Thoracic aorta (tissue), 2 donors: Measurements from ENCODE around the gene MPC1. TPM values are rescaled to one million over a fixed set of nuclear protein-coding genes. Genes with fewer than 3 reads are reported as not detected.

Experiments used
- ATAC-seq: fragments of 150-250 bp; one replicate; pipeline ENCODE4 v1.8.0; 2017; ENCODE audit warnings: low read depth; ENCODE audit not compliant: insufficient number of reproducible peaks, low FRiP score
- DNase-seq: peaks from one replicate; pipeline ENCODE4 v3.0.0-alpha.2; 2020; ENCODE audit warnings: low spot score
- H3K27ac ChIP-seq, 2 donors: fragments of 200-600 bp; sonication (generic); 1 replicate in 1 of 2; 2 replicates in 1 of 2; pipeline ENCODE4 v1.5.1; 2016; ENCODE audit warnings: mild to moderate bottlenecking in 2 of 2, moderate library complexity in 2 of 2
- H3K27me3 ChIP-seq: fragments of 200-600 bp; sonication (generic); replicated peaks from 2 replicates; pipeline ENCODE4 v1.6.0; 2016; ENCODE audit warnings: mild to moderate bottlenecking; ENCODE audit not compliant: insufficient read depth
- H3K36me3 ChIP-seq: fragments of 200-600 bp; sonication (generic); one replicate; pipeline ENCODE4 v1.5.1; 2016
- H3K4me1 ChIP-seq, 2 donors: fragments of 200-600 bp; sonication (generic); 1 replicate in 1 of 2; 2 replicates in 1 of 2; pipeline versions ENCODE4 v1.5.1 to v1.6.0; 2016; ENCODE audit warnings: low read depth in 2 of 2, mild to moderate bottlenecking in 1 of 2; ENCODE audit not compliant: control insufficient read depth in 1 of 2
- H3K4me3 ChIP-seq: fragments of 200-600 bp; sonication (generic); 2 replicates; pipeline ENCODE4 v1.5.1; 2016; ENCODE audit warnings: mild to moderate bottlenecking
- H3K9me3 ChIP-seq: fragments of 200-600 bp; sonication (generic); 2 replicates; pipeline ENCODE4 v1.5.1; 2016
- total RNA-seq, 2 donors: library from RNA; depleted of rRNA; stranded (reverse); fragments of >200 nt; gene quantifications; one replicate each; pipeline versions ENCODE4 v1.1.0 to v1.2.3, GENCODE V29; 2016
- TF ChIP-seq, protein P1 (sequence below): fragments of 200-600 bp; sonication (generic); IDR thresholded peaks from one replicate; pipeline ENCODE4 v1.5.1; 2019; ENCODE audit warnings: antibody characterized with exemption

MPC1 gene
- total RNA-seq, 2 donors from 2014 or later, result 43.8 to 56.0 TPM

- no peak for DNase-seq
Observed at GRCh38 chr6:166323395-166323794, 59.3 kb downstream of the MPC1 start.

DNA sequence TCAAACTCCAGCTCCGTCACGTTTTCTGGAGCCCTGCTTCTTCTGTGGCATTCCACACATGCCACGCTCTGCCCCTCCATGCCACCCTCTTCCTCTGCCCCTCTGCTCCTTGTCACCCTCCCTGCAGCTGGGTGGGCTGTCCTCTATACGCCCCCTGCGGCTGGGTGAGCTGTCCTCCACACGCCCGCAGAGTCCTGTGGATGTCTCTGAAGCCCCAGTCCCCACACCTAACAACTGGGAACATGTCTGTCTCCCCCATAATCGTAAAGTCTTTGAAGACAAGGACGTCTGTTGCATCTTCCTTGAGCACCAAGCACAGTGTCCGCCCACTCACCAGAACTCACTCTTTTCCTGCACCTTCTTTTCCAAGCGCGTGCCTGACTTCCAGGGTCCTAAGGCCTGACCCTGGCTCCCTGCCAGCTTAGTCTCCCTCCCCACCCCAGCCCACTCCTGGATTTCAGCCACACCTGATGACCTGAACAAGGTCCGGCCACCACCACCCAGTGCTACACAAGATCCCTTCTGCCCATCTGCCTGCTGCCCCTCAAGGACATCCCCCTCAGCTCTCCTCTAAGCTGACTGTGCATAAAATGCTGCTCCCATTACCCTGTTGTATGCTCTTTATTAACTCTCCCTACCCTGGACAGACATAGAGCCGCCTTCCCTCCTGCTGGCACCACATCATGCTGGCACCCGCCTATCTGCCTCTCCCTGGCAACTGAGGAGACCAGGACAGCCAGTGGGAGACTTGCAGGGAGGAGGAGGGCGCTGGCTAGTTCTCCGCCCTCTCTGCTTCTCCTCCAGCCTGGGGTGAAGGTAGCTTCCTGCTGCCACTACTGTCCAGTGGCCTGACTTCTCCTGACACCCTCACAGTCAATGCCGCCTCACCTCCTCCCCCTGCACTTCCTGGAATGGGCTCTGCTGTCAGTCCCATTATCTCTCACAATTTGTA, 63.8 kb downstream of the MPC1 start:
- H3K36me3 ChIP-seq, result peaks cover 14% of the 10 kb centered on the region

More at GRCh38 chr6:166323395-166323794, 59.3 kb downstream of the MPC1 start:
- H3K4me1 ChIP-seq, result no peaks in the 10 kb centered on the region
- no peak overlapping the region for H3K27ac ChIP-seq
- H3K4me3 ChIP-seq, result no peak overlapping the region
- TF ChIP-seq, protein P1, sequence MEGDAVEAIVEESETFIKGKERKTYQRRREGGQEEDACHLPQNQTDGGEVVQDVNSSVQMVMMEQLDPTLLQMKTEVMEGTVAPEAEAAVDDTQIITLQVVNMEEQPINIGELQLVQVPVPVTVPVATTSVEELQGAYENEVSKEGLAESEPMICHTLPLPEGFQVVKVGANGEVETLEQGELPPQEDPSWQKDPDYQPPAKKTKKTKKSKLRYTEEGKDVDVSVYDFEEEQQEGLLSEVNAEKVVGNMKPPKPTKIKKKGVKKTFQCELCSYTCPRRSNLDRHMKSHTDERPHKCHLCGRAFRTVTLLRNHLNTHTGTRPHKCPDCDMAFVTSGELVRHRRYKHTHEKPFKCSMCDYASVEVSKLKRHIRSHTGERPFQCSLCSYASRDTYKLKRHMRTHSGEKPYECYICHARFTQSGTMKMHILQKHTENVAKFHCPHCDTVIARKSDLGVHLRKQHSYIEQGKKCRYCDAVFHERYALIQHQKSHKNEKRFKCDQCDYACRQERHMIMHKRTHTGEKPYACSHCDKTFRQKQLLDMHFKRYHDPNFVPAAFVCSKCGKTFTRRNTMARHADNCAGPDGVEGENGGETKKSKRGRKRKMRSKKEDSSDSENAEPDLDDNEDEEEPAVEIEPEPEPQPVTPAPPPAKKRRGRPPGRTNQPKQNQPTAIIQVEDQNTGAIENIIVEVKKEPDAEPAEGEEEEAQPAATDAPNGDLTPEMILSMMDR, result no peak
- no peak for ATAC-seq
- no peaks in the 10 kb centered on the region for H3K9me3 ChIP-seq
- peaks cover 22% of the 10 kb centered on the region for H3K36me3 ChIP-seq
- no peaks in the 10 kb centered on the region for H3K27me3 ChIP-seq

GRCh38 chr6:166318227-166318626, 64.5 kb downstream of the MPC1 start:
- H3K4me3 ChIP-seq, result no peak overlapping the region
- no peak for ATAC-seq

More for the DNA sequence above, 63.8 kb downstream of the MPC1 start:
- Histone ChIP-seq H3K4me3 (no peak overlapping the region), H3K27ac (no peak overlapping the region), H3K9me3 (no peaks in the 10 kb centered on the region), H3K4me1 (no peaks in the 10 kb centered on the region), H3K27me3 (no peaks in the 10 kb centered on the region)
- TF ChIP-seq, protein P1, result no peak
- DNase-seq, result no peak
- no peak for ATAC-seq

GRCh38 chr6:166317261-166318212, 65.2 kb downstream of the MPC1 start:
- DNase-seq (no peak), ATAC-seq (no peak)
- TF ChIP-seq, protein P1, result no peak
- Histone ChIP-seq H3K4me3 (no peak overlapping the region), H3K36me3 (peaks cover 11% of the 10 kb centered on the region), H3K27ac (no peak overlapping the region), H3K9me3 (no peaks in the 10 kb centered on the region), H3K4me1 (no peaks in the 10 kb centered on the region), H3K27me3 (no peaks in the 10 kb centered on the region)

More at GRCh38 chr6:166318227-166318626, 64.5 kb downstream of the MPC1 start:
- H3K27me3 ChIP-seq, result no peaks in the 10 kb centered on the region
- no peak for DNase-seq
- H3K9me3 ChIP-seq, result no peaks in the 10 kb centered on the region
- H3K36me3 ChIP-seq, result peaks cover 13% of the 10 kb centered on the region
- H3K4me1 ChIP-seq, result no peaks in the 10 kb centered on the region
- TF ChIP-seq, protein P1, result no peak
- H3K27ac ChIP-seq, result no peak overlapping the region
